Uterus (tissue), 2 donors: ENCODE measurements around the gene INS.

Source experiments
- POLR2A ChIP-seq, 2 donors: fragments of 450-650 bp; IDR thresholded peaks; one replicate each; pipeline ENCODE4 v1.6.1; 2016; ENCODE audit warnings: antibody characterized with exemption in 2 of 2, mild to moderate bottlenecking in 1 of 2, moderate library complexity in 1 of 2
- TF ChIP-seq, protein P1 (sequence below), 4 experiments: fragments of 200-600 bp in 2 of 4; fragments of 450-650 bp in 2 of 4; sonication (generic) in 2 of 4; IDR thresholded peaks; one replicate each; pipeline ENCODE4 v1.5.1; 2016 to 2019; ENCODE audit warnings: antibody characterized with exemption in 4 of 4, mild to moderate bottlenecking in 2 of 4, moderate library complexity in 1 of 4

GRCh38 chr11:2207773-2208621 lies 47.0 kb upstream of the INS start:
- TF ChIP-seq, protein P1, sequence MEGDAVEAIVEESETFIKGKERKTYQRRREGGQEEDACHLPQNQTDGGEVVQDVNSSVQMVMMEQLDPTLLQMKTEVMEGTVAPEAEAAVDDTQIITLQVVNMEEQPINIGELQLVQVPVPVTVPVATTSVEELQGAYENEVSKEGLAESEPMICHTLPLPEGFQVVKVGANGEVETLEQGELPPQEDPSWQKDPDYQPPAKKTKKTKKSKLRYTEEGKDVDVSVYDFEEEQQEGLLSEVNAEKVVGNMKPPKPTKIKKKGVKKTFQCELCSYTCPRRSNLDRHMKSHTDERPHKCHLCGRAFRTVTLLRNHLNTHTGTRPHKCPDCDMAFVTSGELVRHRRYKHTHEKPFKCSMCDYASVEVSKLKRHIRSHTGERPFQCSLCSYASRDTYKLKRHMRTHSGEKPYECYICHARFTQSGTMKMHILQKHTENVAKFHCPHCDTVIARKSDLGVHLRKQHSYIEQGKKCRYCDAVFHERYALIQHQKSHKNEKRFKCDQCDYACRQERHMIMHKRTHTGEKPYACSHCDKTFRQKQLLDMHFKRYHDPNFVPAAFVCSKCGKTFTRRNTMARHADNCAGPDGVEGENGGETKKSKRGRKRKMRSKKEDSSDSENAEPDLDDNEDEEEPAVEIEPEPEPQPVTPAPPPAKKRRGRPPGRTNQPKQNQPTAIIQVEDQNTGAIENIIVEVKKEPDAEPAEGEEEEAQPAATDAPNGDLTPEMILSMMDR (IDR thresholded peaks at IDR 0.05): no peak
- TF ChIP-seq POLR2A (IDR thresholded peaks at IDR 0.05): no peak
